GM21619 (cell line): ENCODE measurements around the gene SLC25A39.

Experiments
- ATAC-seq: cut with Tn5 transposase; IDR thresholded peaks from one replicate; pipeline ENCODE4 v1.9.1; 2021; ENCODE audit not compliant: unreplicated experiment

SLC25A39 gene

GRCh38 chr17:44314869-44315661 lies 9.6 kb downstream of the SLC25A39 start:
- ATAC-seq: no peak

GRCh38 chr17:44314524-44314868 lies 10.1 kb downstream of the SLC25A39 start:
- ATAC-seq: no peak

GRCh38 chr17:44314031-44314430 lies 10.6 kb downstream of the SLC25A39 start:
- no peak for ATAC-seq

GRCh38 chr17:44312396-44313104 lies 12.1 kb downstream of the SLC25A39 start:
- no peak for ATAC-seq

- no peak for ATAC-seq
Measured at GRCh38 chr17:44311562-44312181, 13.0 kb downstream of the SLC25A39 start.

GRCh38 chr17:44310609-44311376 lies 13.8 kb downstream of the SLC25A39 start:
- ATAC-seq: no peak

- no peak for ATAC-seq
Measured at GRCh38 chr17:44310188-44310587, 14.4 kb downstream of the SLC25A39 start.

- no peak for ATAC-seq
Measured at GRCh38 chr17:44309472-44309871, 15.2 kb downstream of the SLC25A39 start.

- ATAC-seq: no peak
Measured at GRCh38 chr17:44308865-44309264, 15.8 kb downstream of the SLC25A39 start.

- no peak for ATAC-seq
Measured at GRCh38 chr17:44308320-44308818, 16.3 kb downstream of the SLC25A39 start, which contains the start of gene RUNDC3A. Gene RUNDC3A, plus strand, starts transcription at chr17:44308601. Its CDS starts 232 bp downstream, at chr17:44308833.

GRCh38 chr17:44307387-44308186 lies 17.0 kb downstream of the SLC25A39 start:
- no peak for ATAC-seq

GRCh38 chr17:44304651-44305050 lies 20.0 kb downstream of the SLC25A39 start:
- ATAC-seq: no peak

- no peak for ATAC-seq
Measured at GRCh38 chr17:44297975-44298374, 26.6 kb downstream of the SLC25A39 start.

- ATAC-seq: no peak
Measured at GRCh38 chr17:44293509-44294226, 31.0 kb downstream of the SLC25A39 start.

GRCh38 chr17:44287651-44288050 lies 37.0 kb downstream of the SLC25A39 start:
- no peak for ATAC-seq

- no peak for ATAC-seq
Measured at GRCh38 chr17:44284024-44284400, 40.6 kb downstream of the SLC25A39 start.

GRCh38 chr17:44283344-44284023 lies 41.1 kb downstream of the SLC25A39 start:
- no peak for ATAC-seq

- ATAC-seq: no peak
Measured at GRCh38 chr17:44282264-44282663, 42.4 kb downstream of the SLC25A39 start.

- ATAC-seq: no peak
Measured at GRCh38 chr17:44281570-44281969, 43.1 kb downstream of the SLC25A39 start.
